Right lobe of liver (tissue), 6 donors: Measurements from ENCODE around the gene CES4A. TPM values are rescaled to one million over a fixed set of nuclear protein-coding genes. Genes with fewer than 3 reads are reported as not detected.
"Not testable (repeated sequence)": the region's sequence is repeated elsewhere in the genome, so short reads cannot be mapped to it uniquely, and the experiment has no call there.

Source experiments
- ATAC-seq, 4 donors: fragments of 200-7000 bp; cut with Tn5 transposase; one replicate each; pipeline ENCODE4 v1.9.1; 2020; ENCODE audit warnings: mild to moderate bottlenecking in 4 of 4, moderate library complexity in 4 of 4
- DNase-seq, 3 donors: peaks; one replicate each; pipeline ENCODE4 v3.0.0-alpha.2; 2020
- H3K27ac ChIP-seq, 3 donors: fragments of 200-600 bp; one replicate each; pipeline ENCODE4 v1.8.0; 2022
- H3K27me3 ChIP-seq, 2 donors: fragments of 200-600 bp; one replicate each; pipeline ENCODE4 v1.8.0; 2022
- H3K36me3 ChIP-seq, 4 donors: fragments of 200-600 bp; sonication (generic) in 1 of 4; one replicate each; pipeline versions ENCODE4 v1.5.1 to v1.8.0; 2017 to 2022; ENCODE audit warnings: control low read depth in 1 of 4
- H3K4me1 ChIP-seq, 4 donors: fragments of 200-600 bp; sonication (generic) in 1 of 4; one replicate each; pipeline versions ENCODE4 v1.5.1 to v1.8.0; 2017 to 2022; ENCODE audit warnings: control low read depth in 1 of 4
- H3K4me3 ChIP-seq, 3 donors: fragments of 200-600 bp; one replicate each; pipeline ENCODE4 v1.8.0; 2022
- H3K9me3 ChIP-seq, 4 donors: fragments of 200-600 bp; sonication (generic) in 1 of 4; one replicate each; pipeline versions ENCODE4 v1.5.1 to v1.8.0; 2017 to 2022; ENCODE audit warnings: control low read depth in 1 of 4
- CTCF ChIP-seq, 4 donors: fragments of 200-600 bp in 3 of 4; fragments of 450-650 bp in 1 of 4; IDR thresholded peaks; one replicate each; pipeline versions ENCODE4 v1.5.1 to v1.8.0; 2016 to 2022; ENCODE audit warnings: antibody characterized with exemption in 4 of 4, mild to moderate bottlenecking in 2 of 4
- POLR2A ChIP-seq: fragments of 450-650 bp; IDR thresholded peaks from one replicate; pipeline ENCODE4 v1.6.1; 2017; ENCODE audit warnings: antibody characterized with exemption, mild to moderate bottlenecking
- WGBS: methylation state at CpG from one replicate; pipeline ENCODE4 v1.1.6; 2018; ENCODE audit warnings: low coverage, low lambda C conversion rate; ENCODE audit not compliant: insufficient coverage; ENCODE audit errors: missing lambda C conversion rate; 5-methylcytosine and 5-hydroxymethylcytosine counted together
- intact Hi-C, 2 donors: fragments of 100-400 bp; cut with DNase I; formaldehyde crosslinking; loops; one replicate each; pipeline versions ENCODE4 v1.11.2 to v1.14.1; 2022
- total RNA-seq, 6 experiments: library from RNA; depleted of rRNA in 2 of 6; stranded (reverse); fragments of >200 nt in 2 of 6; fragmentation: NEBNext Ultra II Directional in 3 of 6; extraction: Animal tissue kit (Norgen Biotek cat#: 25700) in 3 of 6; gene quantifications; one replicate each; pipeline versions ENCODE4 v1.1.0 to v1.2.4, GENCODE V29; 2016 to 2023
- donor health status: DM: no; HTN: yes; CAD: no.
- donor health status: DM: no; HTN: no; CAD: no.
- donor health status: DM: no; HTN: no; CAD: no.
- donor health status: DM: no; HTN: yes; CAD: no.
- donor health status: DM: no; HTN: yes; CAD: no.

Gene CES4A
- total RNA-seq, 6 experiments from 2014 or later: 5.2 to 54.7 (median 15.3) TPM

GRCh38 chr16:66983033-66983432 lies 5.4 kb upstream of the CES4A start:
- no peak for TF ChIP-seq POLR2A
- no peak for TF ChIP-seq CTCF (IDR thresholded peaks at IDR 0.05)
- peaks cover 0 to 4% (median 1%) of the 10 kb centered on the region in 4 donors for H3K4me1 ChIP-seq
- no peak for ATAC-seq
- no peak for DNase-seq
- WGBS: 88% methylated on average over 9 of the region's 9 CpGs
- H3K9me3 ChIP-seq: no peaks in the 10 kb centered on the region
- H3K4me3 ChIP-seq: no peak overlapping the region
- H3K27ac ChIP-seq: no peak overlapping the region
- H3K27me3 ChIP-seq: no peaks in the 10 kb centered on the region
- intact Hi-C loops: no loop called here
- no peaks in the 10 kb centered on the region for H3K36me3 ChIP-seq

GRCh38 chr16:66984892-66985311 lies 3.5 kb upstream of the CES4A start:
- no peaks in the 10 kb centered on the region for H3K27me3 ChIP-seq
- H3K9me3 ChIP-seq: no peaks in the 10 kb centered on the region
- 85% methylated on average over 2 of the region's 4 CpGs for WGBS
- H3K36me3 ChIP-seq: no peaks in the 10 kb centered on the region
- H3K27ac ChIP-seq: no peak overlapping the region
- intact Hi-C loops: no loop called here
- H3K4me3 ChIP-seq: no peak overlapping the region
- H3K4me1 ChIP-seq: peaks cover 0 to 20% (median 8%) of the 10 kb centered on the region in 4 donors
- TF ChIP-seq CTCF (IDR thresholded peaks at IDR 0.05): no peak
- no peak for TF ChIP-seq POLR2A
- DNase-seq (no peak), ATAC-seq (no peak)

- Histone ChIP-seq H3K4me1 (peaks cover 0 to 20% (median 8%) of the 10 kb centered on the region in 4 donors), H3K9me3 (no peaks in the 10 kb centered on the region), H3K36me3 (no peaks in the 10 kb centered on the region), H3K4me3 (no peak overlapping the region), H3K27me3 (no peaks in the 10 kb centered on the region), H3K27ac (no peak overlapping the region)
- ATAC-seq: no peak
- no peak for DNase-seq
- TF ChIP-seq CTCF (IDR thresholded peaks at IDR 0.05): no peak
- TF ChIP-seq POLR2A: no peak
- WGBS: 88% methylated on average over 6 of the region's 6 CpGs
- intact Hi-C loops: no loop called here
Observed at GRCh38 chr16:66986559-66986958, 1.8 kb upstream of the CES4A start.

- whole genome bisulfite sequencing: 93% methylated on average over 2 of the region's 2 CpGs
- Histone ChIP-seq H3K4me3 (no peak overlapping the region), H3K9me3 (no peaks in the 10 kb centered on the region), H3K27me3 (no peaks in the 10 kb centered on the region), H3K4me1 (peaks cover 0 to 30% (median 11%) of the 10 kb centered on the region in 4 donors), H3K36me3 (no peaks in the 10 kb centered on the region), H3K27ac (no peak overlapping the region)
- DNase-seq (no peak), ATAC-seq (no peak)
- TF ChIP-seq CTCF (IDR thresholded peaks at IDR 0.05) (no peak), POLR2A (no peak)
- intact Hi-C loops: no loop called here
Observed at GRCh38 chr16:66991545-66992077, 3.2 kb downstream of the CES4A start.

- intact Hi-C loops: not testable (repeated sequence)
Observed at GRCh38 chr16:66993558-66993957, 5.2 kb downstream of the CES4A start.

More at GRCh38 chr16:66993558-66993957, 5.2 kb downstream of the CES4A start:
- WGBS: 96% methylated on average over 9 of the region's 12 CpGs
- H3K4me3 ChIP-seq, H3K27ac ChIP-seq, H3K9me3 ChIP-seq, DNase-seq, H3K36me3 ChIP-seq, H3K27me3 ChIP-seq, ATAC-seq: not testable (repeated sequence)
- peaks cover 0 to 30% (median 13%) of the 10 kb centered on the region in 4 donors for H3K4me1 ChIP-seq
